ENCODE data around the gene GINS3.

GRCh38 chr16:58411736-58412614, 19.7 kb downstream of the GINS3 start:
- TF ChIP-seq CTCF (IDR thresholded peaks at IDR 0.05) (no peak), POLR2A (IDR thresholded peaks at IDR 0.05) (no peak)
